DND-41 (cell line): Measurements from ENCODE around the gene GRXCR2.

ENCODE experiments used
- ATAC-seq: fragments of 200-7000 bp; cut with Tn5 transposase; 3 replicates; pipeline ENCODE4 v1.9.1; 2021; ENCODE audit warnings: low read depth; ENCODE audit not compliant: insufficient read depth
- DNase-seq: peaks from one replicate; pipeline ENCODE4 v3.0.0-alpha.2; 2020
- H2AFZ ChIP-seq: 2 replicates; pipeline ENCODE4 v1.6.0; 2012; ENCODE audit warnings: low read depth, low read length
- H3K27ac ChIP-seq: 2 replicates; pipeline ENCODE4 v1.5.1; 2012; ENCODE audit warnings: low read length, inconsistent platforms
- H3K27me3 ChIP-seq: fragments of 200-600 bp; sonication (generic); 2 replicates; pipeline ENCODE4 v1.6.0; 2012; ENCODE audit warnings: low read length, mild to moderate bottlenecking, inconsistent platforms; ENCODE audit not compliant: insufficient read depth, poor library complexity
- H3K36me3 ChIP-seq: 2 replicates; pipeline ENCODE4 v1.5.1; 2012; ENCODE audit warnings: low read length, inconsistent platforms; ENCODE audit not compliant: insufficient read depth
- H3K4me1 ChIP-seq: 2 replicates; pipeline ENCODE4 v1.5.1; 2012; ENCODE audit warnings: mild to moderate bottlenecking, low read length; ENCODE audit not compliant: insufficient read depth
- H3K4me2 ChIP-seq: 2 replicates; pipeline ENCODE4 v1.6.0; 2012; ENCODE audit warnings: mild to moderate bottlenecking, moderate library complexity, low read length, inconsistent platforms; ENCODE audit not compliant: insufficient read depth
- H3K4me3 ChIP-seq, 2 experiments: fragments of 200-600 bp in 1 of 2; shearing (Covaris generic) in 1 of 2; 2 replicates each; pipeline ENCODE4 v1.5.1; 2012 to 2016; ENCODE audit warnings: inconsistent platforms in 2 of 2, low read length in 2 of 2, mild to moderate bottlenecking in 2 of 2, low read depth in 1 of 2, moderate library complexity in 1 of 2
- H3K79me2 ChIP-seq: 2 replicates; pipeline ENCODE4 v1.6.0; 2012; ENCODE audit warnings: low read length, inconsistent platforms; ENCODE audit not compliant: insufficient read depth
- H3K9ac ChIP-seq: 2 replicates; pipeline ENCODE4 v1.6.0; 2012; ENCODE audit warnings: low read depth, mild to moderate bottlenecking, inconsistent platforms, low read length, moderate library complexity
- H3K9me3 ChIP-seq: 2 replicates; pipeline ENCODE4 v1.5.1; 2012; ENCODE audit warnings: low read length, moderate library complexity, mild to moderate bottlenecking, inconsistent platforms; ENCODE audit not compliant: insufficient read depth, severe bottlenecking
- H4K20me1 ChIP-seq: 2 replicates; pipeline ENCODE4 v1.6.0; 2012; ENCODE audit warnings: low read length; ENCODE audit not compliant: insufficient read depth
- EZH2 ChIP-seq: IDR thresholded peaks from 3 replicates; pipeline ENCODE4 v1.6.1; 2012; ENCODE audit warnings: borderline replicate concordance, low read depth, mild to moderate bottlenecking, moderate library complexity, low read length, inconsistent platforms; ENCODE audit not compliant: severe bottlenecking
- TF ChIP-seq, protein P1 (sequence below): IDR thresholded peaks from 2 replicates; pipeline ENCODE4 v1.5.1; 2012; ENCODE audit warnings: borderline replicate concordance, low read length, moderate library complexity, mild to moderate bottlenecking; ENCODE audit not compliant: poor library complexity, severe bottlenecking; ENCODE audit errors: extremely low read depth

The GRXCR2 gene

DNA sequence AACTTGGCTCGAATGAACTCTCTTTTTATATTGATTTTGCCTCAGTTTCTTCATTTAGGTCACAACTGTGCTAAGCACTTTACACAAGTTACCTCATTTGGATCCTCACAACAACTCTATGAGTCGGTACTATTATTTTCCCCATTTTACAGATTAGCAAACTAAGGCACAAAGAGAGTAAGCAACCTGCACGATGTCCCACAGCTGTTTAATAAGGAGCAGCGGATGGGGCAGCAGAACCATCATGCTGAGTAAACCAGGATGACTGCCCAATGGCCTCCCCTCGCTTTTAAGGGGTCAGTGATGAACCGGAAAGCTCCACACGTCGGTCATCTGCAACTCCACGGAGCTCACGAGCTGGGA is 38.3 kb downstream of the GRXCR2 start:
- Histone ChIP-seq H2AFZ (no peak overlapping the region), H3K27ac (no peak overlapping the region), H3K4me1 (no peaks in the 10 kb centered on the region), H3K27me3 (no peaks in the 10 kb centered on the region), H3K36me3 (no peaks in the 10 kb centered on the region), H3K4me3 (no peak overlapping the region), H3K9ac (no peak overlapping the region), H4K20me1 (no peaks in the 10 kb centered on the region), H3K4me2 (no peak overlapping the region), H3K9me3 (no peaks in the 10 kb centered on the region), H3K79me2 (no peaks in the 10 kb centered on the region)
- DNase-seq (no peak), ATAC-seq (no peak)
- TF ChIP-seq EZH2, result no peak
- TF ChIP-seq, protein P1, sequence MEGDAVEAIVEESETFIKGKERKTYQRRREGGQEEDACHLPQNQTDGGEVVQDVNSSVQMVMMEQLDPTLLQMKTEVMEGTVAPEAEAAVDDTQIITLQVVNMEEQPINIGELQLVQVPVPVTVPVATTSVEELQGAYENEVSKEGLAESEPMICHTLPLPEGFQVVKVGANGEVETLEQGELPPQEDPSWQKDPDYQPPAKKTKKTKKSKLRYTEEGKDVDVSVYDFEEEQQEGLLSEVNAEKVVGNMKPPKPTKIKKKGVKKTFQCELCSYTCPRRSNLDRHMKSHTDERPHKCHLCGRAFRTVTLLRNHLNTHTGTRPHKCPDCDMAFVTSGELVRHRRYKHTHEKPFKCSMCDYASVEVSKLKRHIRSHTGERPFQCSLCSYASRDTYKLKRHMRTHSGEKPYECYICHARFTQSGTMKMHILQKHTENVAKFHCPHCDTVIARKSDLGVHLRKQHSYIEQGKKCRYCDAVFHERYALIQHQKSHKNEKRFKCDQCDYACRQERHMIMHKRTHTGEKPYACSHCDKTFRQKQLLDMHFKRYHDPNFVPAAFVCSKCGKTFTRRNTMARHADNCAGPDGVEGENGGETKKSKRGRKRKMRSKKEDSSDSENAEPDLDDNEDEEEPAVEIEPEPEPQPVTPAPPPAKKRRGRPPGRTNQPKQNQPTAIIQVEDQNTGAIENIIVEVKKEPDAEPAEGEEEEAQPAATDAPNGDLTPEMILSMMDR, result no peak

DNA sequence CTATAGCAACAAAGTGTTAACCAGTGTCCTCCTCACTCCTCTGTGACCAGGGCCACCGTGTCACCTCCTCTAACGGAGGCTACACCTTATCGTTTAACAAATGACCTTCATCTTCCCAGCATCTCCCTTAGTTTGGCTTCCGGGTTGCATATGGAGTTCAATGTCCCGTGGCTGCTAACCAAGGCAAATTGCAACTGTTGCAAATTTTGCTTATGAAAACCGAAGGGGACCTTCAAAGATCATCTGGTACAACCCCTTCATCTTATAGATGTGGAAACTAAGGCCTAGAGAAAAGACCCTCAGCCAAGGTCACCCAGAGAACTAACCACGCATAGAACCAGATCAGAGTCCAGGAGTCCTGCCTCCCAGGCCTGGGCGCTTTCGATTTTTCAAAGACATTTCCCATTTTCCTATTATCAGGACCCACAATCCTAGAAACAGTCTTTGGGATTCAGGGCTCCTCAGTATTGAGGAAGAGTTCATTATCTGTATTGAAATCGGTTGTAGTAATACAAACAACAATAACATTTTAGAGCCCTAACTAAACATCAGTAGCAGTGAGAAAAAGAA is 39.1 kb downstream of the GRXCR2 start:
- H3K9ac ChIP-seq, result no peak overlapping the region
- no peak overlapping the region for H3K4me2 ChIP-seq
- no peaks in the 10 kb centered on the region for H4K20me1 ChIP-seq
- no peak overlapping the region for H3K4me3 ChIP-seq
- TF ChIP-seq EZH2, result no peak
- TF ChIP-seq, protein P1, result no peak
- H3K36me3 ChIP-seq, result no peaks in the 10 kb centered on the region
- no peaks in the 10 kb centered on the region for H3K27me3 ChIP-seq
- H3K79me2 ChIP-seq, result no peaks in the 10 kb centered on the region
- ATAC-seq (no peak), DNase-seq (no peak)
- H2AFZ ChIP-seq, result no peak overlapping the region
- no peaks in the 10 kb centered on the region for H3K9me3 ChIP-seq
- no peak overlapping the region for H3K27ac ChIP-seq
- no peaks in the 10 kb centered on the region for H3K4me1 ChIP-seq

DNA sequence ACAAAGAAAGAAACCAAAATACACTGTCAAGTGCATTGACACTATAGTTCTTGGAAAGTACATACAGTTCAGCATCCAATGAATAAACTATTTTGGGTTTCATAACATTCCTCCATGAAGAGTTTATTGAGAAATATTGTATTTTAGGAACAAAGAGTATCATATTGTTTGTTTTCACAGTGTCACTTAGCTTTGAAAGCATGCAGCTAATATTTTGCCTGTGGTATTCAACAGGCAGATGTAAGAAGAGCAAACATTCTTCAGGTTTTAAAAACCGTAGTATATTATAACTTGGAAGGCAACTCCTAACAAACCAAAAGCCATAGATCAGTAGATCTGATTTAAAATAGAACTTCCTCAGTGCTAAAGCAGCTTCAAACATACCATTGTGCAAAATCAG is 42.2 kb downstream of the GRXCR2 start:
- no peak overlapping the region for H3K9ac ChIP-seq
- H3K27me3 ChIP-seq, result peaks cover 4% of the 10 kb centered on the region
- DNase-seq, result no peak
- H3K79me2 ChIP-seq, result no peaks in the 10 kb centered on the region
- no peak overlapping the region for H3K27ac ChIP-seq
- no peak for ATAC-seq
- H3K36me3 ChIP-seq, result no peaks in the 10 kb centered on the region
- H4K20me1 ChIP-seq, result no peaks in the 10 kb centered on the region
- H3K9me3 ChIP-seq, result no peaks in the 10 kb centered on the region
- H3K4me3 ChIP-seq, result no peak overlapping the region
- H3K4me2 ChIP-seq, result no peak overlapping the region
- no peak for TF ChIP-seq EZH2
- TF ChIP-seq, protein P1, result no peak
- no peak overlapping the region for H2AFZ ChIP-seq
- H3K4me1 ChIP-seq, result no peaks in the 10 kb centered on the region
